ENCODE results near the gene DIAPH2.

DIAPH2 gene

GRCh38 chrX:97633798-97634197 is 949.2 kb downstream of the DIAPH2 start:
- no peak for TF ChIP-seq FEZF1 (tag by site-specific recombination; IDR thresholded peaks at IDR 0.05)
- no peak for TF ChIP-seq ZNF2 (tag by site-specific recombination; IDR thresholded peaks at IDR 0.05)
- TF ChIP-seq SALL2 (tag by site-specific recombination; IDR thresholded peaks at IDR 0.05; ENCODE audit: borderline replicate concordance), result no peak
- TF ChIP-seq PBX3 (CRISPR knock-in tag; IDR thresholded peaks at IDR 0.05), result no peak
- TF ChIP-seq ZBTB17 (tag by site-specific recombination; IDR thresholded peaks at IDR 0.05), result no peak
- no peak for TF ChIP-seq ZNF302 (tag by site-specific recombination; IDR thresholded peaks at IDR 0.05; ENCODE audit: low read depth)
- no peak for TF ChIP-seq ZNF211 (tag by site-specific recombination; IDR thresholded peaks at IDR 0.05; ENCODE audit: low read depth)
- TF ChIP-seq ZBTB10 (tag by site-specific recombination; IDR thresholded peaks at IDR 0.05), result no peak
- no peak for TF ChIP-seq ATF2 (tag by site-specific recombination; IDR thresholded peaks at IDR 0.05; ENCODE audit: low read depth)
- TF ChIP-seq ZNF529 (tag by site-specific recombination; IDR thresholded peaks at IDR 0.05; ENCODE audit: insufficient replicate concordance), result no peak
- TF ChIP-seq ZNF585B (tag by site-specific recombination; IDR thresholded peaks at IDR 0.05), result no peak
- no peak for TF ChIP-seq OVOL3 (tag by site-specific recombination; IDR thresholded peaks at IDR 0.05)
- TF ChIP-seq ZNF350 (tag by site-specific recombination; IDR thresholded peaks at IDR 0.05), result no peak
- no peak for TF ChIP-seq ZNF423 (tag by site-specific recombination; IDR thresholded peaks at IDR 0.05)
- no peak for TF ChIP-seq ZNF701 (tag by site-specific recombination; IDR thresholded peaks at IDR 0.05)
- TF ChIP-seq ZSCAN16 (tag by site-specific recombination; IDR thresholded peaks at IDR 0.05), result no peak
- no peak for TF ChIP-seq ZFP69B (tag by site-specific recombination; IDR thresholded peaks at IDR 0.05)
- TF ChIP-seq WT1 (tag by site-specific recombination; IDR thresholded peaks at IDR 0.05), result no peak
- TF ChIP-seq ZNF707 (tag by site-specific recombination; IDR thresholded peaks at IDR 0.05), result no peak
- Histone ChIP-seq H3K9me3 (ENCODE audit: control insufficient read depth, insufficient read depth, low read depth, low read length) (no peaks in the 10 kb centered on the region), H3K27ac (ENCODE audit: extremely low read depth, low read depth, low read length) (no peak overlapping the region), H3K4me1 (ENCODE audit: control insufficient read depth, insufficient read depth, low read length) (no peaks in the 10 kb centered on the region), H3K36me3 (ENCODE audit: control insufficient read depth in 2 of 2, insufficient read depth in 1 of 2, low read length in 2 of 2) (no peaks in the 10 kb centered on the region), H3K4me3 (ENCODE audit: low read depth, low read length) (no peak overlapping the region)
- POLR2A ChIA-PET, result no interaction called here
- CTCF ChIA-PET, result interaction anchor here (0.6 kb wide), 1 partner anchor 421 kb away, joined by 4 read pairs; no protein-coding TSS in a partner anchor

- no peak overlapping the region for H3K27ac ChIP-seq (ENCODE audit: extremely low read depth, low read depth, low read length)
- ChIA-PET CTCF (no interaction called here), POLR2A (no interaction called here)
- no peaks in the 10 kb centered on the region for H3K36me3 ChIP-seq (ENCODE audit: control insufficient read depth in 2 of 2, insufficient read depth in 1 of 2, low read length in 2 of 2)
- H3K4me3 ChIP-seq (ENCODE audit: low read depth, low read length), result no peak overlapping the region
- no peaks in the 10 kb centered on the region for H3K9me3 ChIP-seq (ENCODE audit: control insufficient read depth, insufficient read depth, low read depth, low read length)
- no peaks in the 10 kb centered on the region for H3K4me1 ChIP-seq (ENCODE audit: control insufficient read depth, insufficient read depth, low read length)
- TF ChIP-seq ZBTB11 (tag by site-specific recombination; conservative IDR thresholded peaks at IDR 0.05; ENCODE audit: low read depth) (no peak), TSHZ1 (tag by site-specific recombination; IDR thresholded peaks at IDR 0.05; ENCODE audit: borderline replicate concordance) (no peak), WT1 (tag by site-specific recombination; IDR thresholded peaks at IDR 0.05) (no peak)
These were observed 952.0 kb downstream of the DIAPH2 start for GRCh38 chrX:97636473-97637140.

Measured in HEK293 (cell line).